NCI-H1105 treated with DMSO at 0.1 percent for 48 hours (cell line): ENCODE data around the gene MS4A14.
"Not testable (repeated sequence)": the region's sequence is repeated elsewhere in the genome, so short reads cannot be mapped to it uniquely, and the experiment has no call there.

Experiments
- DNase-seq: peaks from one replicate; lab custom pipeline; 2025; lab: John Stamatoyannopoulos, UW

The MS4A14 gene, protein sequence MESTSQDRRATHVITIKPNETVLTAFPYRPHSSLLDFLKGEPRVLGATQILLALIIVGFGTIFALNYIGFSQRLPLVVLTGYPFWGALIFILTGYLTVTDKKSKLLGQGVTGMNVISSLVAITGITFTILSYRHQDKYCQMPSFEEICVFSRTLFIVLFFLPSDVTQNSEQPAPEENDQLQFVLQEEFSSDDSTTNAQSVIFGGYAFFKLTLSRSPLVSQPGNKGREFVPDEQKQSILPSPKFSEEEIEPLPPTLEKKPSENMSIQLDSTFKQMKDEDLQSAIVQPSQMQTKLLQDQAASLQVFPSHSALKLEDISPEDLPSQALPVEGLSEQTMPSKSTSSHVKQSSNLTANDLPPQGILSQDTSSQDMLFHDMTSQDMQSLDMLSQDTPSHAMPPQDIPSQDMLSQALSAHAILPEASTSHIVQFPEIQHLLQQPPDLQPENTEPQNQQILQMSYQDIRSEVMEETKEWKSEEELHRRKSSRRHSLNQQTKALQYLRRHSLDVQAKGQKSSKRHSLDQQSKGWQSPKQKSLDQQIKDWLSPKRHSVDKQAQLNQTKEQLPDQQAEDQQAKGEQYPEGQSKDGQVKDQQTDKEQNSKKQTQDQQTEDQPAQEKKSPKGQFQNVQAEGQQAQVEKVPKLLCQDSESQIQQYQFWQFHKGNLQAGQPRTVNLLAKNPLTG

GRCh38 chr11:60396382-60396781 is at the start of gene MS4A14:
MS4A14 (plus strand) TSS chr11:60396459; CDS start chr11:60396579, 120 bp downstream.
- DNase-seq: no peak

DNA sequence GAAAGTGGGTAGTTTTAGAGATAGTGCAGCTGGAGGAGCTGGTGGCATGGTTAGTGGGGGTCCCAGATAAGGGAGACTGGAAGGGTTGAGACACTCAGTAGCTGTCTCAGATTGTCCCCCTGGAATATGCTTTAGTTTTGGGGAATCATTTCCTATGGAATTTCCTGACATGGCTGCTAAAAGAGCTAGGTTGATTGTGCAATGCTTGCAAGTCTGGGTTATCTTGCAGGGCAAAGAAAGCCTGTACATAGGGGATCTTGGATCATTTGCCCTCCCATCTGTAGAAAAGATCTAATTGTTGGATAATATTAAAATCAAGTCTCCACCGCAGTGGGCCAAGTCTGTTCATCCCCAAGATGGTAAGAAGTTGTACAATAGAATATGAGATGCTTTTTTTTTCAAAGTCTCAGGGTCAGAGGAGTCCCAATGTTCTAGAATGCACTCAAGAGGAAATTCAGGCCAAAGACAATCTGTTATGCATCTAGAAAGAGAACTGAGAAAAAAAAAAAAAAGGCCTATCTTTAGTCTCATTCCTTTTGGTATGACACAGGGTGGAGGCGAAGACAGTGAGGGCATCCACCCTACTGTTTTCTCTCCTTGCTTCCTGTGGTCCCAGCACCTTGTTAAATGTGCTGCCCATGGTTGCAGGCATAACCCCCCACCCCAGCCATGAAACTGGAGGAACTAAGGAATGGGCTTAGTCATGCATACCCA is 49.0 kb upstream of the MS4A14 start:
- no peak for DNase-seq

GRCh38 chr11:60348116-60348515 is 48.1 kb upstream of the MS4A14 start:
- no peak for DNase-seq

DNA sequence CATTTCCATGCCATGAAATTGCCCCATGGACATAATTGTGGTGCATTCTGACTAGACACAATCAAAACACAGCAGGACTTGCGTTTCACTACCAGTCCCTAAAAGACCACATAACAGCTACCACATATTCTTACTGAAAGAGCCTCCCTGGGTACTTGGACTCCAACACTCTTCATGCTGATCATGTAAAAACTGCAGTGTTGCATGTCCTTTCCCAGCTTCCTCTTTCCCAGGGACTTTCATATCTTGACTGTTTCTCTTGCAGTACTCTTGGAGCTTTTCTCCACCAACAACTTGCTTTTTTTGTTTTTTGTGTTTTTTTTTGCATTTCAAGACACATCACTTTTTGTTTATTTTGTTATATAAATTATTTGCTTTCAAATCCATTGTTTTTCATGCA is 46.3 kb upstream of the MS4A14 start:
- no peak for DNase-seq

- DNase-seq: no peak
Observed at GRCh38 chr11:60357771-60358170, 38.5 kb upstream of the MS4A14 start.

- no peak for DNase-seq
Observed at GRCh38 chr11:60360621-60361020, 35.6 kb upstream of the MS4A14 start.

- DNase-seq: no peak
Observed at GRCh38 chr11:60362241-60362640, 34.0 kb upstream of the MS4A14 start.

- peak; percentile 64 for DNase-seq
Observed at GRCh38 chr11:60363542-60364470, 32.5 kb upstream of the MS4A14 start.

GRCh38 chr11:60366262-60366904 is 29.9 kb upstream of the MS4A14 start:
- not testable (repeated sequence) for DNase-seq

GRCh38 chr11:60367009-60367408 is 29.2 kb upstream of the MS4A14 start:
- no peak for DNase-seq

DNA sequence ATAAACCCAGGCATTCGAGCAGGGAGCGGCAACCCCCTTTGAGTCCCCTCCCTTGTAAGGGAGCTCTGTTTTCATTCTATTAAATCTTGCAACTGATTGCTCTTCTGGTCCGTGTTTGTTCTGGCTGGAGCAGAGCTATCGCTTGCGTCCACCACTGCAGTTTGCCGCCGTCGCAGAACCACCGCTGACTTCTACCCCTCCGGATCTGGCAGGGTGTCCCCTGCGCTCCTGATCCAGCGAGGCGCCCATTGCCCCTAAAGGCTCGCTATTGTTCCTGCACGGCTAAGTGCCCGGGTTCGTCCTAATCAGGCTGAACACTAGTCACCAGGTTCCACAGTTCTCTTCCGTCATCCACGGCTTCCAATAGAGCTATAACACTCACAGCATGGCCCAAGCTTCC is 28.4 kb upstream of the MS4A14 start:
- DNase-seq: no peak

DNA sequence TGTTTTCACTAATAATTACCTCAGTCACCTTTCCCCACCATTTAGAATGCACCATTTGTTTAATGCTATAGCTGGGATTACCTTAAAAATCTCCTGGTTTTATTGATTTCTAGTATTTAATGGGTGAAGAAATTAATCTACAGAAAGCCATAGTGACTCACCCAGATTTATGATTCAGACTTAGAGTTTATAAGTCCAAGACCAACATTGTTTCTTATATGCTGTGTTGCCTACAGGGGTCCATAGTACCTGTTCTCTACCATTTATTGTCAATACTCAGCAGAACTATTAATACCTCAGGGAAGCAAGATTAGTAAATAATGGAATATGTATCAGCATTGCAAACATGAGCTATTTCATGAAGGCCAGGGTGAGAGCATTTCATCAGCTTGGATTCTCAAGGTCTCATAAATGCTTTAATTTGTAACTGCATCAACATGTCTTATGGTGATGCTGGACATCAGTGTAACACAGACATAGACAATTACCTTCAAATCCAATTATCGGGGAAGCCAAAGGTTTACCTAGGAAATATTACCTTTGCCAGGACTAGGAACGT is 25.9 kb upstream of the MS4A14 start:
- DNase-seq: no peak

GRCh38 chr11:60370811-60371298 is 25.4 kb upstream of the MS4A14 start:
- peak; percentile 95 for DNase-seq

DNA sequence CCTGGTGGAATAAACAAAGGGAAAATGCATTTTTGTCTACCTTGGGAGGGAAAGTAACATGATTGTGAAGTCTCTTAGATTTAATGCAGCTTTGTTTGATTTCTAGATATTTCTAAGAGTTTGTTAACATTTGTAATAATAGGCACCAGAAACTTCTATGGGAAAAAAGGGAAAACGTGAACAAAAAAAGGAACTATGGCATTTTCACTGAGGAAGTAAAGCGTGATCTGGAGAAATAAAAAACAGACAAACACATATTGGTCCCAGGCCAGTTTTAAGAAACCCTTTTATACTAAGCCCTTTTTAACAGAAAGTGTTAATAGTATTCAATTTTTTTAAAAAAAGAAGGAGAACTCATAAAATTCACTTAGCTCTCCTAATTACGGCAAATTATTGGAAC is 24.9 kb upstream of the MS4A14 start:
- no peak for DNase-seq

DNA sequence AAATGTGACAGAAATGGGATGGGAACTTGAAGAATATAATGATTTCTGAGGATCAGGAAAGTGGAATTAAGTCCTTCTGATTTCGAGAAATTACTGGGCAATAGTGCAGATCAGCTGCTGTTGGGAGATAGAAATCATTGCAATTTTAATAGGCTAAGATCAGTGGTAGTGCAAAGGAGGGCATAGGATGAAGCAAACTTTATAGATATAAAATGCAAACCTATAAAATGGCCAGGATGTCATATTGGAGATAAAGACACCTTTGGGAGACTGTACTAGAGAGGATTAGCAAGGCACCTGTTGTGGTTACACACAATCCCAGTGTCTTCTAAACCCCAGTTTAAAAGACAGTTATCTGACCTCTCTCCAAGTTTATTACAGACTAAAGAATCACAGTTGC is 24.4 kb upstream of the MS4A14 start:
- no peak for DNase-seq

DNA sequence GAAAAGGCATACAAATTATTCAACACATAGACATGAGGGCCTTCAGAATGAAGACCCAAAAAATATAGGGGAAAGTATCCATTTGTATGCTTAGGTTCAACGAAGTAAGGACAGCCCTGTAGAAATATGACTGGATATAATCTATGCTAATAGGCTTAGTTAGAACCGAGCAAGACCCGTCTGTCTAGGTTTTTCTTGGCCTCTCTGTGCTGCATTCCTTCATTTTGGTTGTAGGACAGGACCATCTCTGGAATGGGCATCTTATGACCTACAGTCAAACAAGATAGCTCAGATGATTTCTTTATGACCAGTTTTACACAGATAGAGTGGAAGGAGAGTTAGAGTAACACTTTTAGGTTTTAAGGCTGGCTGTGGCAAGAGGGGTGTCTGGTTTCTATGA is 23.5 kb upstream of the MS4A14 start:
- DNase-seq: no peak

DNA sequence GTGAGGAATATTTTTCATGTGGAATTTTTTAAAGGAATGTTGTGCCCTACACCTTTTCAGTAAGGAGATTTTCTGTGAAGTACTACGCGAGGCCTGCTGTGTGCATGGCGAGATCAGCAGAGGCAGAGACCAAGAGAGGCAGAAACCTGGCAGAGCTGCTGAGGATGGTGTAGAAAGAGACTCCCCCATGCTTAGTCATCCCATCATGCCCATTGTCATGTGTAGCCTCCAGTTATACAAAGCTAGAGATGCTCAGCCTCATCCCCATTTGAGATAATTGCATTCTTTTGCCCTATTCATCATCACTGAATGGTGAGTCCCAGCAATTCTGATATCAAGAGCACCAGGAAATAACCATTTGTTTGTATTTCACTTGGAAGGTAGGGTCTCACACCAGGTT is 20.9 kb upstream of the MS4A14 start:
- DNase-seq: no peak

GRCh38 chr11:60376601-60377000 is 19.7 kb upstream of the MS4A14 start:
- DNase-seq: no peak

- no peak for DNase-seq
Observed at GRCh38 chr11:60377401-60378136, 18.7 kb upstream of the MS4A14 start.

DNA sequence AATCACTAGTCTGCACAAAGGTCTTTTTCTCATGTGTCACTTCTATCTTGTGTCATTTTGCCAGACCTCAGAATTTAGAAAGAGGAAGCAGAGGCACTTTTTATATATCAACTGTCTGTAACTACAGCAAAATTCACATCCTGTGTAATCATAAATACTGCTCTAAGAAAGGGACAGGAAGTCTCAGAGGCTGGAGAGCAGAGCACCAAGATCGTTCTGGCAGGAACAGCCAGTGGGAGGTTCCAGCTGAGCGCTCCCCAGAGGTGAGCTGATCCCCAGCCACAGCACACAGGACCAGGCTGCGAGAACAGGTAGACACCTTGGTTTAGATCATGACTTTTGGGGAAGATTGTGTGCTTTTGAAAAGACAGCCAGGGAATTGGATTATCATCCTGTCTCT is 17.9 kb upstream of the MS4A14 start, which contains the start of gene MS4A7:
MS4A7 (plus strand) TSS at position 179 of the 400 bp plus-strand sequence. CDS start 4,610 bp downstream, outside the sequence.
- DNase-seq: no peak
